HG03039 (cell line): ENCODE data around the gene ZNF225.
"Not testable (repeated sequence)": the region's sequence is repeated elsewhere in the genome, so short reads cannot be mapped to it uniquely, and the experiment has no call there.

ENCODE experiments used
- ATAC-seq: cut with Tn5 transposase; IDR thresholded peaks from one replicate; pipeline ENCODE4 v1.9.1; 2021; ENCODE audit warnings: mild to moderate bottlenecking, moderate library complexity; ENCODE audit not compliant: unreplicated experiment

The ZNF225 gene

GRCh38 chr19:44113138-44113783, at the start of gene ZNF225:
Gene ZNF225, plus strand, starts transcription at chr19:44113399. Its CDS starts 2,429 bp downstream, at chr19:44115828.
- peak; percentile 90 for ATAC-seq

- no peak for ATAC-seq
Measured at GRCh38 chr19:44066305-44066704, 46.9 kb upstream of the ZNF225 start.

- no peak for ATAC-seq
Measured at GRCh38 chr19:44069415-44069814, 43.8 kb upstream of the ZNF225 start.

- ATAC-seq = peak; percentile 85
Measured at GRCh38 chr19:44071824-44072542, 41.2 kb upstream of the ZNF225 start, which contains the start of gene ZNF284. Gene ZNF284, plus strand, starts transcription at chr19:44072159. Its CDS starts 4,231 bp downstream, at chr19:44076390.

- ATAC-seq = no peak
Measured at GRCh38 chr19:44072543-44073401, 40.4 kb upstream of the ZNF225 start.

GRCh38 chr19:44076325-44076724, 36.9 kb upstream of the ZNF225 start:
- no peak for ATAC-seq

- ATAC-seq = no peak
Measured at GRCh38 chr19:44092108-44092507, 21.1 kb upstream of the ZNF225 start.

- peak; percentile 77 for ATAC-seq
Measured at GRCh38 chr19:44093931-44094765, 19.1 kb upstream of the ZNF225 start, which contains the start of gene ZNF224. Gene ZNF224, plus strand, starts transcription at chr19:44094361. Its CDS starts 3,513 bp downstream, at chr19:44097874.

GRCh38 chr19:44107751-44108150, 5.4 kb upstream of the ZNF225 start:
- no peak for ATAC-seq

- ATAC-seq = no peak
Measured at GRCh38 chr19:44109458-44109857, 3.7 kb upstream of the ZNF225 start.

- no peak for ATAC-seq
Measured at GRCh38 chr19:44111910-44112463, 1.2 kb upstream of the ZNF225 start.

GRCh38 chr19:44112802-44113137, 429 bp upstream of the ZNF225 start:
- no peak for ATAC-seq

GRCh38 chr19:44113784-44114390, 688 bp downstream of the ZNF225 start:
- ATAC-seq = peak; percentile 4

- ATAC-seq = not testable (repeated sequence)
Measured at GRCh38 chr19:44121162-44121561, 8.0 kb downstream of the ZNF225 start.

- no peak for ATAC-seq
Measured at GRCh38 chr19:44131955-44132354, 18.8 kb downstream of the ZNF225 start.

GRCh38 chr19:44141191-44142058, 28.2 kb downstream of the ZNF225 start, which contains the start of gene ZNF234:
Gene ZNF234, plus strand, starts transcription at chr19:44141554. Its CDS starts 3,079 bp downstream, at chr19:44144633.
- no peak for ATAC-seq

- ATAC-seq = no peak
Measured at GRCh38 chr19:44142059-44142433, 28.8 kb downstream of the ZNF225 start.

- ATAC-seq = no peak
Measured at GRCh38 chr19:44149776-44150175, 36.6 kb downstream of the ZNF225 start.

- no peak for ATAC-seq
Measured at GRCh38 chr19:44151491-44151890, 38.3 kb downstream of the ZNF225 start.
